ENCODE measurements around the gene PHACTR4. TPM values are rescaled to one million over a fixed set of nuclear protein-coding genes. Genes with fewer than 3 reads are reported as not detected.

The PHACTR4 gene
- total and polyA plus RNA-seq, 9 of the 15 experiments (the other 6 are each of a cell fraction or from before 2014, with no cell fraction given): 6.4 to 43.6 (median 14.2) TPM

GRCh38 chr1:28365864-28366263 lies 3.7 kb upstream of the PHACTR4 start:
- H3K36me3 ChIP-seq (ENCODE audit: control insufficient read depth, insufficient read depth, low read length): no peaks in the 10 kb centered on the region
- H3K4me3 ChIP-seq: no peak overlapping the region
- DNase-seq (ENCODE audit: extremely low read depth in 1 of 4, low spot score in 3 of 4) (no peak), ATAC-seq (no peak), FAIRE-seq (no peak)
- no peak overlapping the region for H3K4me2 ChIP-seq (ENCODE audit: insufficient read depth, low read length)
- in situ Hi-C loops (cut with MboI) (no loop called here), intact Hi-C loops (cut with micrococcal nuclease) (loop anchor here (5.0 kb wide), 1 partner anchor 151 kb away; no protein-coding TSS in a partner anchor)
- POLR2A ChIA-PET: interaction anchor here (0.8 to 1.2 kb wide), 2 partner anchors 13 to 216 kb away, joined by 3 to 4 read pairs; no protein-coding TSS in a partner anchor
- no peaks in the 10 kb centered on the region for H3K9me1 ChIP-seq (ENCODE audit: control insufficient read depth, insufficient read depth, low read length)
- peaks cover 13% of the 10 kb centered on the region for H3K79me2 ChIP-seq (ENCODE audit: control insufficient read depth, insufficient read depth, low read length)
- no peaks in the 10 kb centered on the region for H3K27me3 ChIP-seq (ENCODE audit: control insufficient read depth in 2 of 2, insufficient read depth in 2 of 2, low read length in 2 of 2)
- no peaks in the 10 kb centered on the region for H4K20me1 ChIP-seq (replicated peaks; ENCODE audit: control insufficient read depth, insufficient read depth, low read length)
- no peak overlapping the region for H3K9ac ChIP-seq (ENCODE audit: insufficient read depth in 1 of 2, low read depth in 2 of 2, low read length in 2 of 2)
- 67% methylated on average over 4 of the region's 7 CpGs for WGBS (ENCODE audit: insufficient coverage, low coverage, missing lambda C conversion rate)
- peaks cover 8 to 21% of the 10 kb centered on the region in 2 experiments; a peak in 4 of 5 replicates for H3K4me1 ChIP-seq (replicated peaks in 1 of 2; ENCODE audit: control insufficient read depth in 2 of 2, insufficient read depth in 2 of 2, low read length in 2 of 2)
- CTCF ChIA-PET (ENCODE audit: low intra/inter-chr PET ratio): no interaction called here
- 0 out of 2 replicates have a peak overlapping the region, but pooled peaks have one; percentile 11 for H2AFZ ChIP-seq (ENCODE audit: low read depth, low read length)
- no peaks in the 10 kb centered on the region for H3K9me3 ChIP-seq (replicated peaks; ENCODE audit: control insufficient read depth, insufficient read depth, low read depth, low read length)
- no TSS peak for BruUV-seq (replicated peaks)
- no peak overlapping the region for H3K27ac ChIP-seq (ENCODE audit: extremely low read depth, low read depth, low read length)
- TF ChIP-seq ZNF12 (CRISPR knock-in tag; IDR thresholded peaks at IDR 0.05) (peak; percentile 54; the same call in 1 of the 2 replicates), ZC3H11A (IDR thresholded peaks at IDR 0.05; ENCODE audit: low read depth, low read length) (no peak), MEF2A (IDR thresholded peaks at IDR 0.05; ENCODE audit: control insufficient read depth, low read depth, low read length) (no peak), RBM39 (optimal IDR thresholded peaks at IDR 0.05; ENCODE audit: low read depth, low read length) (no peak), CEBPG (CRISPR knock-in tag; IDR thresholded peaks at IDR 0.05) (no peak), CEBPG (tag; conservative IDR thresholded peaks at IDR 0.05 in 1 of 2, IDR thresholded peaks at IDR 0.05 in 1 of 2) (no peak), SMARCC2 (IDR thresholded peaks at IDR 0.05; ENCODE audit: low read depth) (no peak), TBP (optimal IDR thresholded peaks at IDR 0.05; ENCODE audit: low read depth, low read length) (no peak)

Data from K562 (cell line).